Measurements from ENCODE around the gene BMP6. TPM values are rescaled to one million over a fixed set of nuclear protein-coding genes. Genes with fewer than 3 reads are reported as not detected.

The BMP6 gene
- total and polyA plus RNA-seq, 3 experiments from 2014 or later: not detected

DNA sequence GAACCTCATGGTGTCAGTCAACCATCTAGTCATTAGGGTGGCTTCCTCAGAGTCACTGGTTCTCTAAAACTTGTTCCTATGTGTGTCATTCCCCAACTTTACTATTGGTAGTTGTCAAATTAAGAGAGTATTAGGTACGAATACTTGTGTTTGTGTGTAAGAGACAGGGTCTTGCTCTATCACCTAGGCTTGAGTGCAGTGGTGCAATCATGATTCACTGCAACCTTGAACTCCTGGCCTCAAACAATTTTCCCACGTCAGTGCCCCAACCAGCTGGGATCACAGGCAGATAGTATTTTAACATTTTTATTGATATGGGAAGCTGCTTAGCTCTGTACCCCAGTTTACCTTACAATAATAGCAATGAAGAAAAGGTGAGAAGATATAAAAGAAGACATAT lies 50.6 kb downstream of the BMP6 start:
- Mint-ChIP-seq H3K9me3 (no peaks in the 10 kb centered on the region), H3K36me3 (no peaks in the 10 kb centered on the region), H3K4me3 (no peak overlapping the region), H3K27ac (no peak overlapping the region), H3K4me1 (no peaks in the 10 kb centered on the region), H3K27me3 (peaks cover 15 to 40% of the 10 kb centered on the region in 2 donors)
- no peaks in the 10 kb centered on the region for H3K36me3 ChIP-seq (ENCODE audit: insufficient read depth, low read length)
- no peak for DNase-seq
- CTCF ChIA-PET: no interaction called here
- no peaks in the 10 kb centered on the region for H3K9me3 ChIP-seq (ENCODE audit: low read length)
- POLR2A ChIA-PET: interaction anchor here (0.6 kb wide), 1 partner anchor 1059 kb away, joined by 3 read pairs; no protein-coding TSS in a partner anchor
- no peak overlapping the region for H3K27ac ChIP-seq (ENCODE audit: low read depth, low read length)
- H3K27me3 ChIP-seq (ENCODE audit: insufficient read depth, low read length, poor library complexity, severe bottlenecking): peaks cover 4% of the 10 kb centered on the region
- no peak overlapping the region for H3K4me3 ChIP-seq (ENCODE audit: low read length)
- H3K4me1 ChIP-seq (ENCODE audit: insufficient read depth, low read length): no peaks in the 10 kb centered on the region

DNA sequence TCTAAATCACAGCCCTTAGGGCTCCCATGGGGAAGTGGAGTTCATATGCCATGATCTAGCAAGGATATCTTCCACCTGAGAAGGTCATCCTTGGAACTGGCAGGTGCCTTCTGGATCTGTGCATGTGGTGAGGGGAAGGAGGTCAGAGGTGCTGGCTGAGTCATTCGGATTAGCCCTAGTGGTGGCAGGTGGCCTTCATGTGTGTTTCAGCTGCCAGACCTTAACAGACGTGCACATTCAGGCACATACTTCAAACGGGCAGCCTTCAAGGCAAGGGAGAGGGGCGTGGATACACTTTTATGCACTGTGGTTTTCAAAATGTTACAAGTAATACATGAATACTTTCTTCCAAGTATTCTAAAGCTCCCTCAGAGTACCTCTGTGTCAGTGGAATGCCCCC lies 51.2 kb downstream of the BMP6 start:
- Histone ChIP-seq H3K4me1 (ENCODE audit: insufficient read depth, low read length) (no peaks in the 10 kb centered on the region), H3K4me3 (ENCODE audit: low read length) (no peak overlapping the region), H3K27me3 (ENCODE audit: insufficient read depth, low read length, poor library complexity, severe bottlenecking) (peaks cover 4% of the 10 kb centered on the region), H3K36me3 (ENCODE audit: insufficient read depth, low read length) (no peaks in the 10 kb centered on the region), H3K27ac (ENCODE audit: low read depth, low read length) (no peak overlapping the region), H3K9me3 (ENCODE audit: low read length) (no peaks in the 10 kb centered on the region)
- H3K27ac Mint-ChIP-seq: no peak overlapping the region
- no peaks in the 10 kb centered on the region for H3K4me1 Mint-ChIP-seq
- ChIA-PET CTCF (no interaction called here), POLR2A (no interaction called here)
- no peak overlapping the region for H3K4me3 Mint-ChIP-seq
- no peak for DNase-seq
- H3K9me3 Mint-ChIP-seq: peaks cover 0 to 2% (median 0%) of the 10 kb centered on the region in 5 donors
- H3K36me3 Mint-ChIP-seq: no peaks in the 10 kb centered on the region
- H3K27me3 Mint-ChIP-seq: peaks cover 16 to 40% of the 10 kb centered on the region in 2 donors

DNA sequence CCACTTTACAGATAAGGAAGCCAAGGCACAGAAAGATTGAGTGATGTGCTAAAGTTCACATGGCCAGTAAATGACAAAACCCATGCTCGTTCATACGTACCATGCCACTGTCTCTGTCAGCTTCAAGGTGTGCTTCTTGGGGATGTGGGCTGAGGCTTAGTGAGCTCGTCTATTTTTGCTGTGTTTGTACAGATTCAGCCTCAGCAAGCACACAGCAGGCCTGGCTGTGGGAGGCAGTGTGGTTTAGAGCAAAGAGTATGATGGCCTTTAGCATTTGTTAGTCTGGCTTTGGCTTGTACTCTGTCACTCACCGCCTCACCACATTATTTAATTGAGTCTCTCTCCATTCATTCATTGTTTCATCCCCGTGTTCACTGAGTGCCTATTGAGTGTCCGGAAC lies 55.3 kb downstream of the BMP6 start:
- H3K27me3 ChIP-seq (ENCODE audit: insufficient read depth, low read length, poor library complexity, severe bottlenecking): no peaks in the 10 kb centered on the region
- H3K27ac ChIP-seq (ENCODE audit: low read depth, low read length): no peak overlapping the region
- CTCF ChIA-PET: no interaction called here
- H3K9me3 ChIP-seq (ENCODE audit: low read length): no peaks in the 10 kb centered on the region
- Mint-ChIP-seq H3K4me3 (no peak overlapping the region), H3K4me1 (no peaks in the 10 kb centered on the region), H3K9me3 (peaks cover 0 to 3% (median 0%) of the 10 kb centered on the region in 5 donors), H3K36me3 (no peaks in the 10 kb centered on the region), H3K27me3 (peaks cover 9 to 13% of the 10 kb centered on the region in 2 donors), H3K27ac (no peak overlapping the region)
- no peaks in the 10 kb centered on the region for H3K4me1 ChIP-seq (ENCODE audit: insufficient read depth, low read length)
- POLR2A ChIA-PET: no interaction called here
- H3K4me3 ChIP-seq (ENCODE audit: low read length): no peak overlapping the region
- no peak for DNase-seq
- H3K36me3 ChIP-seq (ENCODE audit: insufficient read depth, low read length): no peaks in the 10 kb centered on the region

DNA sequence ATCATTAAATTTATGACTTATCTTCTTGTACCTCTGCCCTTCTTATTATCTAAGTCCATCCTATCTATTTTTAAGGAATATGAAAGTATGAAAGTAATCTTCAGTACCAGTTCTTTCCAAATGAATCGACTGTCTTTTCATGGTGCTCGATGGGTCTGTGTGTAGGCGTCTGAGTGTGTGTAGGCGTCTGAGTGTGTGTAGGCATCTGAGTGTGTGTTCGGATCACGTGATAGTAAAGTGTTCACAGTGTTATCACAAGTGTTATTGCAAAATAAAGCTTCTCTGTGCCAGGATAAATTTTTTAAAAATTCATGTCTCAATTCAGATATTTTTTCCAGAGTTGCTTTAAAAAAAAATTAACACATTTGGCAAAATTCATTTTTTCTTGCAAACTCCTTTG lies 58.3 kb downstream of the BMP6 start:
- peaks cover 0 to 3% (median 0%) of the 10 kb centered on the region in 5 donors for H3K9me3 Mint-ChIP-seq

DNA sequence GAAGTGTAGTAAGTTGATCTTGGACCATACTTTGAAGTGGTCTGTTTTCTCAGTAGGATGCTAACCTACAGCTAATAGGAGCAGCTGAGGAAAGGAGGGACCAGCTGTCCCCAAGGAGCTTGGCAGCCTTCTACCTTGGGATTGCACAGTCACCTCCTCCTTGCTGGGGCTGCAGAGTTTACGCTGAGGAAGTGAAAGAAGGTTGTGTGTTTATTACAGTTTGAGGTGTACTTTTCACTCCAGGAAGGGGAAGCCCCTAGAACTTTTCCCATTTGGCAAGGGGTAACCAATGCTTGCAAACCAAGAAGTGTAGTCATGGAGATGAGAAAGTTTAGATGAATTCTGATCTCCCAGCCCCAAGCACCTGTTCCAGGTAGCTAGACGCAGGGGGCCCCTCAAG lies 58.8 kb downstream of the BMP6 start:
- H3K27ac Mint-ChIP-seq: peak overlapping the region in 1 of 8 donors; percentile 30

More for the DNA sequence above, 58.3 kb downstream of the BMP6 start:
- H3K27me3 Mint-ChIP-seq: peaks cover 4 to 9% of the 10 kb centered on the region in 2 donors
- no peaks in the 10 kb centered on the region for H3K4me1 ChIP-seq (ENCODE audit: insufficient read depth, low read length)
- no peaks in the 10 kb centered on the region for H3K9me3 ChIP-seq (ENCODE audit: low read length)
- no peaks in the 10 kb centered on the region for H3K36me3 ChIP-seq (ENCODE audit: insufficient read depth, low read length)
- POLR2A ChIA-PET: no interaction called here
- DNase-seq: no peak
- CTCF ChIA-PET: no interaction called here
- H3K4me3 ChIP-seq (ENCODE audit: low read length): no peak overlapping the region
- H3K27me3 ChIP-seq (ENCODE audit: insufficient read depth, low read length, poor library complexity, severe bottlenecking): no peaks in the 10 kb centered on the region
- no peak overlapping the region for H3K4me3 Mint-ChIP-seq
- H3K27ac ChIP-seq (ENCODE audit: low read depth, low read length): no peak overlapping the region
- no peaks in the 10 kb centered on the region for H3K4me1 Mint-ChIP-seq
- H3K36me3 Mint-ChIP-seq: no peaks in the 10 kb centered on the region
- no peak overlapping the region for H3K27ac Mint-ChIP-seq

DNA sequence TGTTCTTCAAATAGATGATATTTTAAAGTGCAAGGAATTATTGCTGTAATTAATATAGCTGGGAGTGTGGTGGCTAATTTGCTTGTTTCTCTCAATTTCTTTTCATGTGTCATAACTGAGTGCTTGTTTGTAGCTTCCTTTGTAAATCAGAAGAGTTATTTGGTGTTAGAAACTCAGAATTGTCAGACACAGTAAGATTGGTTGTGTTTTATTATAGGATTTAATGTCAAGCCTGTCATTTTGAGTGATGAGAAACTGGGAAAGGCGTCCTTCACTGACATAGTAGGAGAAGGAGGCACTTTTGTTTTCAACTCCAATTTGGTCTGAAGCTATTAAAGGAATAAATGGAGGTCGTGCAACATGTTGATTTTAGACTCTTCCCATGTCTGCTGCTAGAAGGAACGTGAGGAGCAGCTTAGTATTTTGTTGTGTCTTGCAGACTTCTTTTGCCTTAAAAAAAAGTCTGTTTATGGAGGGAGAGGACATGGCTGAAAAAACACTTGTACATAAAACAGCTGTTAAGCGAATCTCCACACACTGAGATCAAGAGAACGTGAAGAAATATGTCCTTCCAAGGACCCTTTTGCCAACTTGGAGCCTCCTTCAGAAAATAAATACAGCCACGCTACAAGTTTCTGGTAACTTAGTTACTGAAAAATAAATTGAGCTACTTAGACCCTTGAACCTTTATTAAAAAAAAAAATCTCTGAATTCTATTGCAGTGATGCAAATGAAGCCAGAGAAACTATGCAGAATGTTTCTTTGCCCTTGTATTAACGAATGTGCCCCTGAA lies 59.5 kb downstream of the BMP6 start:
- ChIA-PET POLR2A (no interaction called here), CTCF (no interaction called here)
- Mint-ChIP-seq H3K9me3 (peaks cover 0 to 3% (median 0%) of the 10 kb centered on the region in 5 donors), H3K36me3 (no peaks in the 10 kb centered on the region), H3K27me3 (peaks cover 2 to 4% of the 10 kb centered on the region in 2 donors), H3K27ac (no peak overlapping the region), H3K4me3 (no peak overlapping the region), H3K4me1 (no peaks in the 10 kb centered on the region)
- no peak overlapping the region for H3K27ac ChIP-seq (ENCODE audit: low read depth, low read length)
- H3K36me3 ChIP-seq (ENCODE audit: insufficient read depth, low read length): no peaks in the 10 kb centered on the region
- no peak for DNase-seq
- H3K27me3 ChIP-seq (ENCODE audit: insufficient read depth, low read length, poor library complexity, severe bottlenecking): no peaks in the 10 kb centered on the region
- no peaks in the 10 kb centered on the region for H3K4me1 ChIP-seq (ENCODE audit: insufficient read depth, low read length)
- no peak overlapping the region for H3K4me3 ChIP-seq (ENCODE audit: low read length)
- H3K9me3 ChIP-seq (ENCODE audit: low read length): no peaks in the 10 kb centered on the region

More for the DNA sequence above, 58.8 kb downstream of the BMP6 start:
- ChIA-PET CTCF (no interaction called here), POLR2A (no interaction called here)
- H3K27me3 Mint-ChIP-seq: peaks cover 4 to 7% of the 10 kb centered on the region in 2 donors
- H3K4me3 ChIP-seq (ENCODE audit: low read length): no peak overlapping the region
- H3K4me3 Mint-ChIP-seq: no peak overlapping the region
- no peaks in the 10 kb centered on the region for H3K27me3 ChIP-seq (ENCODE audit: insufficient read depth, low read length, poor library complexity, severe bottlenecking)
- no peaks in the 10 kb centered on the region for H3K36me3 ChIP-seq (ENCODE audit: insufficient read depth, low read length)
- H3K36me3 Mint-ChIP-seq: no peaks in the 10 kb centered on the region
- DNase-seq: no peak
- H3K4me1 ChIP-seq (ENCODE audit: insufficient read depth, low read length): no peaks in the 10 kb centered on the region
- H3K9me3 ChIP-seq (ENCODE audit: low read length): no peaks in the 10 kb centered on the region
- H3K4me1 Mint-ChIP-seq: no peaks in the 10 kb centered on the region
- H3K27ac ChIP-seq (ENCODE audit: low read depth, low read length): no peak overlapping the region
- H3K9me3 Mint-ChIP-seq: peaks cover 0 to 3% (median 0%) of the 10 kb centered on the region in 5 donors

DNA sequence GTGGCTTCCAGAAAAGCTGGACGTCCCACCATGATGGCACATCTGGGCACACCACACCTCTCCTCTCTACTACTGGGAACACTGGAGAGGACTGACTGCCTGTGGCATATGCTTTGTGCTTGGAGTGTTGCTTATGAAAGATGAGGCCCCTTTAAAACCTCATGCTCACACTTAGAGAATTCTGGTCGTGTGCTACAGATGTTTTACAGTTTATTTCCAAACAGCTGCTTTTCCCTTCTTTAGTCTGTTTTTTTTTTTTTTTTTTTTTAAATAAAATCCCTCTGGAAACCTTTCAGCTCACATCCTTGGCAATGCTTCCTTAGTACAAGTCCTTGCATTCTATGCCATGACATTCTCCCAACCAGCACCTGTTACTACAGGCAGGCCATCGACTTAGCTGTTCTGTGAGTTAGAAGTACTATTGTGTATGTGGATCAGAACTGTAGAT lies 60.3 kb downstream of the BMP6 start:
- CTCF ChIA-PET: no interaction called here
- POLR2A ChIA-PET: no interaction called here

DNA sequence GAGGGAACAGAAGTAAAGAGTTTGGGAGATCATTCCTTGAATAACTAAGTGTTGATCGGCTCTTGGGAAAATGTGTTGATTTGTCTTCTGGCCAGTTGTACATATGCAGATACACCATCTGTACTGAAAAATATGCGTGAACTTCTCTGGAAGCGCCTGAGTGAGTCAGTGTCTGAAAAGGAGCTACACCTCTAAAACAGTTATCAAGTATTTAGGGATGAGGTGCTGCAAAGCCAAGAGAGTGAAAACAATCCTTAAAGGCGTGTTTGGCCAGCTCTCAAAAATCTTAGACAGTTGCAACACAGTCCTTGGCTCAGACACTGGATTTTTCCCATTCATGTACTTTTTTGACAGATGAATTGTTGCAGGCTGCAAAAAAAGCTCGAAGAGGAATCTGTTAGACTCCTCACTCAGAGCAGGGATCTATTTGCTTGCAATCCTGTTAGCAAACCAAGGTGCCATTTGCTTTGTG lies 61.3 kb downstream of the BMP6 start:
- no peak for DNase-seq
- H3K36me3 ChIP-seq (ENCODE audit: insufficient read depth, low read length): no peaks in the 10 kb centered on the region
- peaks cover 0 to 2% (median 0%) of the 10 kb centered on the region in 5 donors for H3K9me3 Mint-ChIP-seq
- no peaks in the 10 kb centered on the region for H3K27me3 ChIP-seq (ENCODE audit: insufficient read depth, low read length, poor library complexity, severe bottlenecking)
- H3K9me3 ChIP-seq (ENCODE audit: low read length): no peaks in the 10 kb centered on the region
- CTCF ChIA-PET: no interaction called here
- no peaks in the 10 kb centered on the region for H3K36me3 Mint-ChIP-seq
- H3K4me1 Mint-ChIP-seq: no peaks in the 10 kb centered on the region
- H3K4me1 ChIP-seq (ENCODE audit: insufficient read depth, low read length): no peaks in the 10 kb centered on the region
- no peak overlapping the region for H3K4me3 Mint-ChIP-seq
- H3K27ac ChIP-seq (ENCODE audit: low read depth, low read length): no peak overlapping the region
- H3K27ac Mint-ChIP-seq: no peak overlapping the region
- POLR2A ChIA-PET: no interaction called here
- H3K4me3 ChIP-seq (ENCODE audit: low read length): no peak overlapping the region
- H3K27me3 Mint-ChIP-seq: peaks cover 0 to 14% of the 10 kb centered on the region in 2 donors

More for the DNA sequence above, 60.3 kb downstream of the BMP6 start:
- H3K27me3 Mint-ChIP-seq: peaks cover 2 to 7% of the 10 kb centered on the region in 2 donors
- no peak overlapping the region for H3K4me3 ChIP-seq (ENCODE audit: low read length)
- no peaks in the 10 kb centered on the region for H3K4me1 ChIP-seq (ENCODE audit: insufficient read depth, low read length)
- H3K4me1 Mint-ChIP-seq: no peaks in the 10 kb centered on the region
- DNase-seq: no peak
- H3K27ac Mint-ChIP-seq: no peak overlapping the region
- no peaks in the 10 kb centered on the region for H3K27me3 ChIP-seq (ENCODE audit: insufficient read depth, low read length, poor library complexity, severe bottlenecking)
- no peaks in the 10 kb centered on the region for H3K36me3 Mint-ChIP-seq
- H3K27ac ChIP-seq (ENCODE audit: low read depth, low read length): no peak overlapping the region
- H3K36me3 ChIP-seq (ENCODE audit: insufficient read depth, low read length): no peaks in the 10 kb centered on the region
- H3K9me3 ChIP-seq (ENCODE audit: low read length): no peaks in the 10 kb centered on the region
- H3K9me3 Mint-ChIP-seq: peaks cover 0 to 3% (median 0%) of the 10 kb centered on the region in 5 donors
- H3K4me3 Mint-ChIP-seq: no peak overlapping the region

Data from CD8-positive, alpha-beta memory T cell (primary cell).